GM08714 (cell line): Measurements from ENCODE around the gene RAF1.
A peak's percentile ranks its signal among the peaks of the same experiment; 100 is the strongest.
"Not testable (repeated sequence)": the region's sequence is repeated elsewhere in the genome, so short reads cannot be mapped to it uniquely, and the experiment has no call there.

Experiments
- H3K4me3 ChIP-seq: fragments of 200-500 bp; sonication (Bioruptor generic); 2 replicates; pipeline ENCODE4 v1.5.1; 2014; ENCODE audit warnings: mild to moderate bottlenecking, low read length, inconsistent platforms
- ZNF274 ChIP-seq: IDR thresholded peaks from 2 replicates; pipeline ENCODE4 v1.6.1; 2012; ENCODE audit warnings: mild to moderate bottlenecking, low read depth, low read length

The RAF1 gene

GRCh38 chr3:12689997-12690711 lies 26.2 kb upstream of the RAF1 start:
- TF ChIP-seq ZNF274 = no peak
- no peak overlapping the region for H3K4me3 ChIP-seq

DNA sequence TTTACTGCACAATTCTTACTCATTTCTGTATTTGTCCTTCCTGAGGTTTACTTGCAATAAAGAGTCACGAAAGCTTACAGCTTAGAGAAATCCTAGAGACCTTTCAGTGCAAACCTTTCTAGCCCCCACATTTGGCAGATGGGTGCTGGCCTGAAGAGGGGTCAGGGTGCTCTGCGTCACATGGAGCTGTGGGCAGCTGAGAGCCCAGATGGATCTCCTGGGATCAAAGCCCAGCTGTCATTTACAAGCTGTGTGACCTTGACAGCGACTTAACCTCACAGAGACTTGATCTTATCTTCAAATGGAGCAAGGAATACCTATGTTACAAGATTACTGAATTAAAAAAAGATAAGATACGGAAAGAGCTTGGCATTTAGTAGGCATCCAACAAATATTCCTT lies 24.0 kb upstream of the RAF1 start:
- TF ChIP-seq ZNF274 = no peak

GRCh38 chr3:12686096-12686495 lies 22.2 kb upstream of the RAF1 start:
- TF ChIP-seq ZNF274 = no peak
- no peak overlapping the region for H3K4me3 ChIP-seq

More for the DNA sequence above, 24.0 kb upstream of the RAF1 start:
- H3K4me3 ChIP-seq = no peak overlapping the region

- TF ChIP-seq ZNF274 = no peak
- no peak overlapping the region for H3K4me3 ChIP-seq
These were observed 18.1 kb upstream of the RAF1 start for GRCh38 chr3:12681943-12682390.

DNA sequence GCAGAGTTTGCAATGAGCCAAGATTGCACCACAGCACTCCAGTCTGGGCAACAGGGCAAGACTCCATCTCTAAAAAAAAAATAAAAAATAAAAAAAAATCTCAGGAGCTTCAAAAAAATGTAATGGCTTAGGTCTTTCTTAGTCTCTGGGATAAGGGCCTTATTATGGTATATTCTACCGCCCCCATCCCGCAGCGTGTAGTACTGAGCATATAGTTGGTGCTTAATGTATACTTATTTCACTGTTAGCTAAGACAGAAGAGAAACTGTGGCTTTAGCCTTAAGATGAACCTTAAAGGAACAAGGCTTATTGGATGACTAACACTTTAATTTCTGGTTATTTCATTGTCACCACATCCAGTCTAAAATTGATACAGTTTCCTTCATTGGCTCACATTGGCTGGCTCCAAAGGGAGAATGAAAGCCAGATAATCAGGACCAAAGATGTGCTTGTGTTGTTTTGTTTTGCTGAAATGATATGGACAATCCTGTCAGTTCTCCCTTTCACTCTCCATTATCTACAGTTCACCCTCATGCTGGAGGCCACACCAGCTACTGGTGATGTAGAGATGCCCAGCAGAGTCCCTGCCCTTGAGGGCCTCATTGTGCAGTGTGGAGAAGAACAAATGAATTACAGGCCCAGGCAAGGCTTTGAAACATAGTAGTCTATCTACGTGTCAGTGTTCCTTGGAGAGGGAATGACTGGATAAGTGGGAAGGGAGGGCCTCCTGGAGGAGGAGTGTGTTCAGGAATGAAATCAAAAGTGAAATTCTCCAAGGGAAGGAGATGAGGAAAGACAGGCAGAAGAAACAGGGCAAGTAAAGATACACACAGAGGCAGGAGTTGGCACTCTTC lies 17.4 kb upstream of the RAF1 start:
- no peak for TF ChIP-seq ZNF274
- H3K4me3 ChIP-seq = no peak overlapping the region

GRCh38 chr3:12679468-12679867 lies 15.6 kb upstream of the RAF1 start:
- H3K4me3 ChIP-seq = no peak overlapping the region

GRCh38 chr3:12677616-12678015 lies 13.7 kb upstream of the RAF1 start:
- no peak overlapping the region for H3K4me3 ChIP-seq
- no peak for TF ChIP-seq ZNF274

More at GRCh38 chr3:12679468-12679867, 15.6 kb upstream of the RAF1 start:
- TF ChIP-seq ZNF274 = no peak

DNA sequence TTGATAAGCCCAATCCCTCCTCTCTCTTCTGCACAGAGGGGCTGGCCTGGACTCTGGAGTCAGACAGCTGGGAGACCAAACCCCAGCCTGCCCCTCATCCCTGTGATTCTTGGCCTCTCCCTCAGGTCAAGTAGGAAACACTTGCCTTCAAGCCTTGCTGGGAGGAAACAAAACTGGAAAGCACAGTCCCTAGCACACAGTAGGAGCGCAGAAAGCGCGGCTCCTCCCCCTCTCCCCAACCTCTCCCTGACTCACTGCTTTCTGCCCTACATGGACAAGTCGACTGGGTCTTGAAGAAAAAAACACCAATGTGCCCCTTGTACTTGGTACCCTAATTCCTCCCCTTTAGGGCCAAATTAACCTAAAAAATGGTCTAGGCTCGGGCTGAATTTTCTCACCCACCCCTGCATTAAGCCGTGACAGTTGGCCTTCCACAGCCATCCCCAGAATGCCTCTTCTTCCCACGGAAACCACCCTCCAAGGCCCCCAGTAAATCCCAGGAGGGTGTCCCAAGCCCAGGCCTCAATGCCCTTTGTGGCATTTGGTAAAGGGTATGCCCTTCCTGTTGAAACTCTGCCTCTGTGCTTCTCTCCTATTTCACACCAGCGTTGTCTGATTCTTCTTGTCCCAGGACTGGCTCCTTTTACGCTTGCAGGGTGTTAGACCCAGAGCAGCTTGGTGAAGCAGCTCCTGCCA lies 11.3 kb upstream of the RAF1 start:
- no peak overlapping the region for H3K4me3 ChIP-seq
- TF ChIP-seq ZNF274 = no peak

- not testable (repeated sequence) for H3K4me3 ChIP-seq
These were observed 10.2 kb upstream of the RAF1 start for GRCh38 chr3:12673956-12674736.

- no peak overlapping the region for H3K4me3 ChIP-seq
These were observed 7.2 kb upstream of the RAF1 start for GRCh38 chr3:12671120-12671450.

DNA sequence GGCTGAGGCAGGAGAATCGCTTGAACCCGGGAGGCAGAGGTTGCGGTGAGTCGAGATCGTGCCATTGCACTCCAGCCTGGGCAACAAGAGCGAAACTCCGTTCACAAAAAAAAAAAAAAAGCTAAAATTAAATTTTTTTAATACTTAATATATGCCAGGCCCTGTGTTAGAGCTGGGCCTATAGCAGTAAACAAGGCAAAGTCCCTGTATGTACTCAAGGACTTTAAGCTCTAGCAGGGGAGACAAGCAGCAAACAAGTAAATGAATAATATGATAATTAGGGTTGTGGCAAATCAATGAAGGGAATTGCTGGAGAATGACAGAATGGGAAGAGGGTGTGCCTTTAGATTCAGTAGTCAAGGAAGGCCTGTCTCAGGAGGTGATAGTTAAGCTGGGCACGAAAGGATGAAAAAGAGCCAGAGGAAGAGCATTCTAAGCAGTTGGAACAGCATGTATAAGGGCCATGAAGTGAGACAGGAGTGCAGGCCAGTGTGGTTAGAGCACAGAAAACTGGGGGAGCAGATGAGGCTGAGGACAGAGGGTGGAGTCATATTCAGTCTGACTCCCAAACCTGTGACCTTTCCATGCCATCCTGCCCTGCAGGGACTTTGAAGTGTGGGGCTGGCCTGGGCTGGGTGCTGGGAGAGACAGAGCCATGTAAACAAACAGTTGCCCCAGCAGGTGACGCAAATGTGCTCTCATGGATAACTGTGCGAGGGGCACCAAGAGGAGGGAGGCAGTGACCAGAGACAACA lies 6.6 kb upstream of the RAF1 start:
- no peak for TF ChIP-seq ZNF274
- H3K4me3 ChIP-seq = no peak overlapping the region

More at GRCh38 chr3:12671120-12671450, 7.2 kb upstream of the RAF1 start:
- TF ChIP-seq ZNF274 = no peak

GRCh38 chr3:12663401-12663935 lies 449 bp downstream of the RAF1 start:
- no peak for TF ChIP-seq ZNF274
- H3K4me3 ChIP-seq = peak overlapping the region; percentile 79
